HG02763 (cell line): ENCODE data around the gene PCSK6.
"Not testable (repeated sequence)": the region's sequence is repeated elsewhere in the genome, so short reads cannot be mapped to it uniquely, and the experiment has no call there.

ENCODE experiments used
- ATAC-seq: cut with Tn5 transposase; IDR thresholded peaks from one replicate; pipeline ENCODE4 v1.9.1; 2021; ENCODE audit warnings: mild to moderate bottlenecking, moderate library complexity; ENCODE audit not compliant: unreplicated experiment

The PCSK6 gene

GRCh38 chr15:101337976-101338375, 151.5 kb downstream of the PCSK6 start:
- ATAC-seq, result no peak

GRCh38 chr15:101333907-101334789, 155.4 kb downstream of the PCSK6 start:
- ATAC-seq, result not testable (repeated sequence)

- ATAC-seq, result no peak
These were observed 157.4 kb downstream of the PCSK6 start for GRCh38 chr15:101332061-101332467.

- ATAC-seq, result no peak
These were observed 159.6 kb downstream of the PCSK6 start for GRCh38 chr15:101329867-101330380.

- no peak for ATAC-seq
These were observed 160.1 kb downstream of the PCSK6 start for GRCh38 chr15:101329309-101329863.

- ATAC-seq, result no peak
These were observed 161.5 kb downstream of the PCSK6 start for GRCh38 chr15:101328001-101328400.

GRCh38 chr15:101327147-101327740, 162.3 kb downstream of the PCSK6 start:
- ATAC-seq, result no peak

GRCh38 chr15:101326462-101327146, 162.9 kb downstream of the PCSK6 start:
- no peak for ATAC-seq

- no peak for ATAC-seq
These were observed 163.5 kb downstream of the PCSK6 start for GRCh38 chr15:101326026-101326315.

- ATAC-seq, result no peak
These were observed 164.1 kb downstream of the PCSK6 start for GRCh38 chr15:101325263-101326025.

- ATAC-seq, result no peak
These were observed 164.9 kb downstream of the PCSK6 start for GRCh38 chr15:101324524-101325177.

GRCh38 chr15:101323793-101324523, 165.5 kb downstream of the PCSK6 start:
- no peak for ATAC-seq

GRCh38 chr15:101322854-101323477, 166.5 kb downstream of the PCSK6 start:
- ATAC-seq, result no peak

GRCh38 chr15:101322016-101322695, 167.4 kb downstream of the PCSK6 start:
- no peak for ATAC-seq

GRCh38 chr15:101320501-101321052, 168.9 kb downstream of the PCSK6 start:
- no peak for ATAC-seq

GRCh38 chr15:101318839-101319238, 170.7 kb downstream of the PCSK6 start:
- no peak for ATAC-seq

GRCh38 chr15:101318147-101318819, 171.2 kb downstream of the PCSK6 start:
- ATAC-seq, result no peak
